Caco-2 (cell line): ENCODE measurements around the gene MRPL48. TPM values are rescaled to one million over a fixed set of nuclear protein-coding genes. Genes with fewer than 3 reads are reported as not detected.

Source experiments
- BruUV-seq: library from RNA; stranded (reverse); fragments of 400-500 nt; replicated peaks from 2 replicates; lab custom pipeline; 2021; lab: Mats Ljungman, UMichigan
- CTCF ChIA-PET: fragments of 300-600 bp; sonication (Branson Sonifier 250); formaldehyde crosslinking; loops from one replicate; lab custom pipeline; 2022; ENCODE audit warnings: antibody characterized with exemption; lab: Charles Lee
- POLR2A ChIA-PET: fragments of 300-600 bp; sonication (Branson Sonifier 250); formaldehyde crosslinking; loops from one replicate; lab custom pipeline; 2022; ENCODE audit warnings: antibody characterized with exemption; lab: Charles Lee
- DNase-seq, 2 experiments: peaks; one replicate each; pipeline versions ENCODE4 v3.0.0 to v3.0.0-alpha.2; 2020 to 2022
- H3K27me3 ChIP-seq: replicated peaks from 2 replicates; pipeline ENCODE4 v1.6.0; 2011; ENCODE audit warnings: low read length; ENCODE audit not compliant: control insufficient read depth, insufficient read depth
- H3K36me3 ChIP-seq: 2 replicates; pipeline ENCODE4 v1.5.1; 2011; ENCODE audit warnings: low read length; ENCODE audit not compliant: control insufficient read depth, insufficient read depth
- H3K4me1 ChIP-seq: fragments of 250-450 bp; sonication (Bioruptor Pico); 2 replicates; pipeline ENCODE4 v1.5.1; 2020; ENCODE audit warnings: mild to moderate bottlenecking
- H3K4me3 ChIP-seq: 2 replicates; pipeline ENCODE4 v1.5.1; 2011; ENCODE audit warnings: low read depth, mild to moderate bottlenecking, control low read depth, low read length
- H3K9me3 ChIP-seq: fragments of 250-450 bp; sonication (Bioruptor Pico); 2 replicates; pipeline ENCODE4 v1.5.1; 2020; ENCODE audit warnings: mild to moderate bottlenecking, moderate library complexity
- H3K27ac Mint-ChIP-seq: one replicate; pipeline ENCODE4 v1.8.0; 2022; ENCODE audit warnings: mixed read lengths; ENCODE audit not compliant: unreplicated experiment
- H3K27me3 Mint-ChIP-seq: one replicate; pipeline ENCODE4 v1.8.0; 2022; ENCODE audit warnings: mixed read lengths; ENCODE audit not compliant: insufficient read depth, unreplicated experiment
- H3K36me3 Mint-ChIP-seq: one replicate; pipeline ENCODE4 v1.8.0; 2022; ENCODE audit warnings: mild to moderate bottlenecking, mixed read lengths; ENCODE audit not compliant: insufficient read depth, unreplicated experiment
- H3K4me1 Mint-ChIP-seq: one replicate; pipeline ENCODE4 v1.8.0; 2022; ENCODE audit warnings: low read depth, mixed read lengths; ENCODE audit not compliant: unreplicated experiment
- H3K4me3 Mint-ChIP-seq: one replicate; pipeline ENCODE4 v1.8.0; 2022; ENCODE audit warnings: mild to moderate bottlenecking, moderate library complexity, mixed read lengths; ENCODE audit not compliant: unreplicated experiment
- H3K9me3 Mint-ChIP-seq: one replicate; pipeline ENCODE4 v1.8.0; 2022; ENCODE audit warnings: mixed read lengths; ENCODE audit not compliant: unreplicated experiment
- CTCF ChIP-seq, 2 experiments: fragments of 200-600 bp in 1 of 2; IDR thresholded peaks; 1 replicate in 1 of 2; 2 replicates in 1 of 2; pipeline versions ENCODE4 v1.5.1 to v1.8.0; 2011 to 2022; ENCODE audit warnings: antibody characterized with exemption in 1 of 2, control low read depth in 1 of 2, inconsistent platforms in 1 of 2, low read depth in 1 of 2, low read length in 1 of 2, mild to moderate bottlenecking in 1 of 2, moderate library complexity in 1 of 2; ENCODE audit not compliant: insufficient read depth in 1 of 2, severe bottlenecking in 1 of 2, unreplicated experiment in 1 of 2
- intact Hi-C: fragments of 100-400 bp; cut with micrococcal nuclease; formaldehyde crosslinking; loops from one replicate; pipeline ENCODE4 v1.10.0; 2022; ENCODE audit not compliant: unreplicated experiment
- total RNA-seq: library from RNA; stranded (reverse); gene quantifications from 2 replicates; pipeline ENCODE4 v1.2.3, GENCODE V29; 2022

MRPL48 gene
- total RNA-seq, 1 experiment from 2014 or later, result 113 TPM

GRCh38 chr11:73902303-73902702 lies 114.6 kb downstream of the MRPL48 start:
- CTCF ChIA-PET, result no interaction called here
- peaks cover 57% of the 10 kb centered on the region for H3K36me3 Mint-ChIP-seq
- Histone ChIP-seq H3K36me3 (peaks cover 6% of the 10 kb centered on the region), H3K4me1 (no peaks in the 10 kb centered on the region), H3K4me3 (no peak overlapping the region), H3K27me3 (no peaks in the 10 kb centered on the region), H3K9me3 (0 out of 2 replicates have a peak, but pooled peaks cover 3% of the 10 kb centered on the region)
- TF ChIP-seq CTCF (IDR thresholded peaks at IDR 0.05; ENCODE audit: insufficient read depth in 1 of 2, low read depth in 1 of 2, low read length in 1 of 2, severe bottlenecking in 1 of 2, unreplicated experiment in 1 of 2), result no peak
- BruUV-seq, result no TSS peak
- H3K27ac Mint-ChIP-seq, result no peak overlapping the region
- POLR2A ChIA-PET, result no interaction called here
- H3K9me3 Mint-ChIP-seq, result no peaks in the 10 kb centered on the region
- H3K27me3 Mint-ChIP-seq, result no peaks in the 10 kb centered on the region
- no peak for DNase-seq
- no peak overlapping the region for H3K4me3 Mint-ChIP-seq
- no peaks in the 10 kb centered on the region for H3K4me1 Mint-ChIP-seq
- intact Hi-C loops, result no loop called here

- intact Hi-C loops, result no loop called here
- no peak overlapping the region for H3K4me3 ChIP-seq
- BruUV-seq, result no TSS peak
- H3K9me3 ChIP-seq, result no peaks in the 10 kb centered on the region
- Mint-ChIP-seq H3K27ac (no peak overlapping the region), H3K36me3 (peaks cover 31% of the 10 kb centered on the region), H3K4me3 (no peak overlapping the region), H3K27me3 (no peaks in the 10 kb centered on the region), H3K4me1 (no peaks in the 10 kb centered on the region), H3K9me3 (no peaks in the 10 kb centered on the region)
- ChIA-PET POLR2A (no interaction called here), CTCF (no interaction called here)
- peaks cover 2% of the 10 kb centered on the region; the same call in 1 of the 2 replicates for H3K36me3 ChIP-seq
- DNase-seq, result peak in 1 of 2 experiments; percentile 20
- no peaks in the 10 kb centered on the region for H3K4me1 ChIP-seq
- no peaks in the 10 kb centered on the region for H3K27me3 ChIP-seq
- peak in 1 of 2 experiments; percentile 5 for TF ChIP-seq CTCF (IDR thresholded peaks at IDR 0.05; ENCODE audit: insufficient read depth in 1 of 2, low read depth in 1 of 2, low read length in 1 of 2, severe bottlenecking in 1 of 2, unreplicated experiment in 1 of 2)
Measured at GRCh38 chr11:73907191-73907590, 119.5 kb downstream of the MRPL48 start.

- no peak overlapping the region for H3K27ac Mint-ChIP-seq
- Histone ChIP-seq H3K4me3 (no peak overlapping the region), H3K36me3 (peaks cover 2% of the 10 kb centered on the region; the same call in 1 of the 2 replicates), H3K27me3 (no peaks in the 10 kb centered on the region), H3K4me1 (no peaks in the 10 kb centered on the region), H3K9me3 (no peaks in the 10 kb centered on the region)
- no TSS peak for BruUV-seq
- H3K4me3 Mint-ChIP-seq, result no peak overlapping the region
- intact Hi-C loops, result no loop called here
- no peaks in the 10 kb centered on the region for H3K9me3 Mint-ChIP-seq
- H3K4me1 Mint-ChIP-seq, result peaks cover 6% of the 10 kb centered on the region
- peaks cover 25% of the 10 kb centered on the region for H3K36me3 Mint-ChIP-seq
- no peaks in the 10 kb centered on the region for H3K27me3 Mint-ChIP-seq
- ChIA-PET CTCF (no interaction called here), POLR2A (no interaction called here)
- no peak for DNase-seq
- TF ChIP-seq CTCF (IDR thresholded peaks at IDR 0.05; ENCODE audit: insufficient read depth in 1 of 2, low read depth in 1 of 2, low read length in 1 of 2, severe bottlenecking in 1 of 2, unreplicated experiment in 1 of 2), result no peak
Measured at GRCh38 chr11:73912026-73912425, 124.4 kb downstream of the MRPL48 start.
